Kidney glomerular epithelial cell (primary cell): ENCODE measurements around the gene GPD2.

Experiments used
- DNase-seq: peaks from one replicate; lab custom pipeline; 2025; lab: John Stamatoyannopoulos, UW

Gene GPD2

DNA sequence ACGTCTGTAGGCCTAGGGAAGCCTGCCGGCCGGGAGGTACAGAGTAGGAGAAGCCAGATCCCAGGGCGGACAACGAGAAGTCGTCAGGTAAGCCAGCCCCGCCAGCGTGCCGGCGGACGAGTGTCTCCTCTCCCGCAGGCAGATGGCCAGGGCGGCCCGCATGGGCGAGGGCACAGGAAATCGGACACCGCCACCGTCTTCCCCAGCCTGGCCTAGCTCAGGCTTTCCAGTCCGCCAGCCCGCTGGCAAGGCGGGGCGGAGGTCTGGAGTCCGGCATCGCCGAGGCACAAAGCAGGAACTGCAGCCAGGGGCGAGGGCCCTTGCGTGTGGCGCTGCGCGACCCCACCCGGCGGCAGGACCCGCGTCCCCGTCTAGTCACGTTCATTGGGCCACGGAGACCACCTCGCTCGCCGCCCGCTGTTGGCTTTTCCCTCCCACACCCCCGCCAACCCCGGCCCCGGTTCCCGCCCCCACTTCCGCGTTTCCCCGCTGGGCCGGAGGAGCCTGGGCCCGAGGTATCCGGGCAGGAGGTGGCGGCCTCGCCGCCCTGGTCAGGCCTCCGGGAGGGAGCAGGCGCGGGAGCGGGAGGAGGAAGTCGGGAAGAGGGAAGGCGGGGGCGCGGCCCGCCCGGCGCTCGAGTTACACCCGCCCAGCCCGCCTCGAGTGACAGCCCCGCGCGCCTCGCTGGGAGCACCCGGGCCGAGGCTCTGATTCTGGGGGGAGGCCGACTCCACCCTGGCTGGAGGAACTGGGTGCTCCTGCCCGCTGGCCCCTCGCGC is at the start of gene GPD2:
TSS of gene GPD2 (plus strand) at position 662 of the 779 bp plus-strand sequence. CDS start 39,727 bp downstream, outside the sequence.
- peak; percentile 65 for DNase-seq

DNA sequence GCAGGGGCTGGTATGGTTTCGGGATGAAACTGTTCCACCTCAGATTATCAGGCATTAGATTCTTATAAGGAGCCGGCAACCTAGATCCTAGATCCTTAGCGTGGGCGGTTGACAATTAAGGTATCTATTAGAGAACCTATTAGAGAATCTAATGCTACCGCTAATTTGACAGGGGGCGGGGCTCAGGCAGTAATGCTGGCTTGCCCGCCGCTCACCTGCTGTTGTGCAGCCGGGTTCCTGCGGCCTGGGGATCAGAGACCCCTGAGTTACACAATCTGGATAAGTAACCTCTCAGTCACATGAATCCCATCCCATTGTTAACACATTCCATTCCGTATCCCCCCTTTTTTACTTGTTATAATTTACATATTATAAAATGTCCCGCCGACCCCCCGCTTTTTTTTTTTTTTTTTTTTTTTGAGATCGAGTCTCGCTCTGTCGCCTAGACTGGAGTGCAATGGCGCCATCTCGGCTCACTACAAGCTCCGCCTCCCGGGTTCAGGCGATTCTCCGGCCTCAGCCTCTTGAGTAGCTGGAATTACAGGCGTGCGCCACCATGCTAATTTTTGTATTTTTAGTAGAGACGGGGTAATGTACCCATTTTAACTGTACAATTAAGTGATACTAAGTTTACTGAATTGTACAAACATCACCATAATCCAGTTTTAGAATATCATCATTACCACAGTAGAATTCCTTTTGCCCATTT is 42.0 kb upstream of the GPD2 start:
- no peak for DNase-seq

DNA sequence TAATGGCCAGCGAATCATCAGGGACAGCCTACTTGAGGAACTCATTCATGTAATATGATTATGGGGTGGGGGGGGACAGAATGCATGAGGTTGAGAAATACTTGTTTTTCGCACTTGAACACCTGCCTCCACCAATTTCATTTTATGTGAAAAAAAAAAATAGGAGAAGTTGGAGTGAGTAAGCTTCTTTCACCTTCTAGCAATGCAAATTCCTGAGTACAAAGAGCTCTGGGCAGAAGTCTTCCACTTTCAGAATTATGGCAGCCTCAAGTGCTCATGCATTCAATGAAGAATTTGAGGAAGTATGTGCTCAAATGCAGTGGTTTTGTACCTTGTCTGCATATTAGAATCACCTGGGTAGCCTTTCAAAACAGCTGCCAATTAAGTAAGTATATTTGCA is 40.1 kb upstream of the GPD2 start:
- DNase-seq, result no peak

DNA sequence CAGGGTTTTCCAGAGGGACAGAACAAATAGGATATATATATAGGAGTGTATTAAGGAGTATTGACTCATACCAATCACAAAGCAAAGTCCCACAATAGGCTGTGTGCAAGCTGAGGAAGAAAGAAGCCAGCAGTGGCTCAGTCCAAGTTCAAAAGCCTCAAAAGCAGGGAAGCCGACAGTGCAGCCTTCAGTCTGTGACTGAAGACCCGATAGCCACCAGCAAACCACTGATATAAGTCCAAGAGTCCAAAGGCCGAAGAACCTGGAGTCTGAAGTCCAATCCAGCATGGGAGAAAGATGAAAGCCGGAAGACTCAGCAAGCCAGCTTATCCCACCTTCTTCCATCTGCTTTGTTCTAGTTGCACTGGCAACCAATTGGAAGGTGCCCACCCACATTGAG is 39.0 kb upstream of the GPD2 start:
- DNase-seq, result no peak

DNA sequence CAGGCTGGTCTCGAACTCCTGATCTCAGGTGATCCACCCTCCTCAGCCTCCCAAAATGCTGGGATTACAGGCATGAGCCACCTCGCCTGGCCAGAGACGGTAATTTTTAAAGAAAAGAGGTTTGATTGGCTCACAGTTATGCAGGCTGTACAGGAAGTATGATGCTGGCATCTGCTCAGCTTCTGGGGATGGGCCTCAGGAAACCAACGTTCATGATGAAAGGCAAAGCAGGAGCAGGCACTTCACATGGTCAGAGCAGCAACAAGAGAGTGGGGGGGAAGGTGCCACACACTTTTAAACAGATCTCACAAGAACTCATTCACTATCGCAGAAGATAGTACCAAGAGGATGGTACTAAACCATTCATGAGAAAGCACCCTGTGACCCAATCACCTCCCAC is 38.0 kb upstream of the GPD2 start:
- no peak for DNase-seq

DNA sequence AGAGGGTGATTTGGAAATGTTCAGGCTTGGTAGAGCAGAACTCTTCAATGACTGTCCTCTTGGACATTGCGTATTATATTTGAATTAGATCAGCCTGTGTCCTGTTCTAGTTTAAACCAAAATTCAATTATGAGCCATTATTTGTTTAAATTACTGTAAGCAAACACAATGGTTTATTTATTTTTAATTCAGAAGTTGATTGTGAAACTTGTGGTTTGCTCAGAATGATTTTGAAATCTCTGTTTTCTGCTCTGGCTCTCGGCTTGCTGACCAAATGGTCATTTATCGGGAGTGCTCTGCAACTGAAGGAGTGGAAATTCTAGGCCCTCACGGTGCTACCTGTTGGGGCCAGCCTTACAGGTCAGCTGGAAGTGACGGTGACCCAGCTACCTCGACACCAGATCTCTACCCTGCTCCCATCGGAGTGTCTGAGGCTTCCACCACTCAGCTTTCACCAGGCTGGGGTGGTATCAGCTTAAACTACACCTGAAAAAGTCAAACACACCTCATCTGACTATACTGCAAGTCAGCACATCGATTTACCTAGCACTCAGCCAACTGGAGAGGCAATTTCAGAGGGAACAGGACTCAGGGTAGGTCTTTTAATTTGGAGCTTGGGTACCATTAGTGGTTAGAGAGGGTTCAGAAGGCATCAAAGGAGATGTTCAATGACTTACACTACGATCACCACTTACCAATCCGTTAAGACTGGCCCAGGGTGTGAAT is 36.8 kb upstream of the GPD2 start:
- no peak for DNase-seq

DNA sequence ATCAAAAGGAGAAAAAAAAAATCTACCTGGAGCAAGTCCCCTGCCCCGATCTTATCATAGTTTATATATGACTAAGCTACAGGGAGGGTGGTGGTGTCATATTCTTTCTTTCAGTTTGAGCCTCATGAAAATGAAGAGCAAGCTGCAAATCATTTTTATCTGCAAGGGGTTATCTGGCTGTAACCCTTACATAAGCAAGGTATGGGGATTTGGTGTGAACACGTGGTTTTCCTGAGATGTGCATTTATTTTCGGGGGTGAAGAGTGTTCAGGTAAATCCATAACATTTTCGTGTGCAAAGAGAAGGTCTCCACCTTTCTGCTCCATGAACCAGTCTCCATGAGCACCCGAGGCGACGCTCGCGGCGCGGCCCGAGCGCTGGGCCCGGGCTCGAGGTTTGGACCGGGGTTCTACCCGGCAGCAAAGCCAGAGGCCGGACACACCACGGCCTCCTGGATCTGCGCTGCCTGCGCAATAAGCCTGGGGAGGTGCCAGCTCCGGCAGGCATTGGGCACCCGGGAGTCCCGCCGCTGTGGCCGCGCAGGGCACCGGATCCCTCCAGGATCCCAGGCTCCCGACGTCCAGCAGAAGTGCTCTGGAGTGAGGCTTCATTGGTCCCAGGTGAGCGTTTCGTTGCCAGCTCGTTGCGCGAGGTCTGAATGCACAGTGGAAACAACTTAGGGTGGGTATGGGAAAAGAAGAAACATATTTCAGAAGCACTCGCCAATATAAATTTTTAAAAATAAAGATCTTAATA is 36.1 kb upstream of the GPD2 start:
- DNase-seq, result peak; percentile 93

DNA sequence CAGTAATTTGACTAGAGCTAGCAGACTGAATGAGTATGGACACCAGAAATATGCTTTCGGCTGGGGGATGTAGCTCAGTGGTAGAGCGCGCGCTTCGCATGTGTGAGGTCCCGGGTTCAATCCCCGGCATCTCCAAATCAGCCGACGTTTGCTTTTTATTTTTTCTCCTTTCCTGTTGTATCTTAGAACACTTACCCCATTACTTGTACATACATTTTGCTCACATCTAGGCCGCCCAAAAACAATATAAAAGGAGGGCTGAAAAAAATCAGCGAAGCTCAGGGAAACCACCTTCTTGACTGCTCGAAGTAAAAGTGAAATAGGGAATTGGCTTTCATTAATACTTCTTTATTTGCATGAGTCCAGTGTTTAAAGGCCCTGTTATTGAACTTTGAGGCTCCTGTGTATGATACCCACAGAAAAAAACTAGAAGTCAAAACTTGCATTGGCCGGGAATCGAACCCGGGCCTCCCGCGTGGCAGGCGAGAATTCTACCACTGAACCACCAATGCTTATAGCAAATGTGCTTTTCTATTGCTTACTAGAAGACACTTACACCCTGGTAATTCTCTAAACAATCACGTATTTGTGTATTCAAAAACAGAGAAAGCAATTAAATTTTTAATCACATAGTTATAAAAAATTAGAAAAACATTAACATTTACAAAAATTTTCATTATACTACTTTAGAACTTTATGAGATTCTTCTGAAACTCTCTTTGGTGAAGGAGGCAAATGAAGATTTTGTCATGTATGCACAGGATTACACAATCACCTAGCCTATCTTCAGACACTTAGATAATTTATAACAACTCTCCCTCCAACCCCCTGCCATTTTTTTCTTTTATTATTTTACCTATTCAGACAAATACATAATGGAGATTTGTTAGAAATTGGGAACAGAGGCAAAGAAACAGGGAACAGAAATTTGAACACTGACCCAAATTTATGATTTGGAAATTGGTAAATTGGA is 35.2 kb upstream of the GPD2 start:
- DNase-seq, result peak; percentile 93

DNA sequence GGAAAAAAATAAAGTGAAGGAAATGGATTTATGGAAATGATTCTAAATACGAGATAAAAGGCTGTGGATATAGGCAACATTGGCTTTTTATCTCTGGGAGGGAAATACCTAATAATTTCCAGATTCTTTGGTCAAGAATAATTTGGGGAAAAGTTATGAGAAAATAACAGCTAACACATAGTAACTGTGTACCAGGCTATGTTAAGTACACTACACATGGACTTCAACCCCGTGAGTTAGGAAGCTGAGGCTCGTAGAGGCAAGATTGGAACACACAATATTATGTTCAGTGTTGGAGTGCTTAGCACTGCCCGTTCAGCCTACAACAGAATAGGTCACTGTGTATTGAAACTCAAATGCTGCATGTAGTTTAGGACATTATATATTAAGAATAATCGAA is 34.3 kb upstream of the GPD2 start:
- DNase-seq, result no peak

DNA sequence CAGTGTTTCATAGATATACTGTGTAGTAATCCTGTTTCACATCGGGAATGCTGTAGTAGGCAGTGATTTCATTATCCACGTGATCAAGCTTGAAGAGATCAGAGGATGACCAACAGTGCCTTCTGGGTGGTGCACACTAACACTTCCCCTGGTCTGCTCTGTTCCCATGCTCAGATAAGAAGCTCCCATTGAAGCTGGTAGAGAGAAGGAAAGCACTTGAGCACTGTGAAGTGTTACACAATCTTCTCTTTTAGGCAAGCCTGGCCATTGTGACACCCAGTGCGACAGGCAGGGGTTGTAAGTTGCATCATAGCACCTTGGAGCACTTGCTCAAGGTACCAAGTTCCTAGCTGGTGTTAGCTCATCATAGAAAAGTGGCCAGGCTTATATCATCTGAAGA is 30.6 kb upstream of the GPD2 start:
- no peak for DNase-seq

DNA sequence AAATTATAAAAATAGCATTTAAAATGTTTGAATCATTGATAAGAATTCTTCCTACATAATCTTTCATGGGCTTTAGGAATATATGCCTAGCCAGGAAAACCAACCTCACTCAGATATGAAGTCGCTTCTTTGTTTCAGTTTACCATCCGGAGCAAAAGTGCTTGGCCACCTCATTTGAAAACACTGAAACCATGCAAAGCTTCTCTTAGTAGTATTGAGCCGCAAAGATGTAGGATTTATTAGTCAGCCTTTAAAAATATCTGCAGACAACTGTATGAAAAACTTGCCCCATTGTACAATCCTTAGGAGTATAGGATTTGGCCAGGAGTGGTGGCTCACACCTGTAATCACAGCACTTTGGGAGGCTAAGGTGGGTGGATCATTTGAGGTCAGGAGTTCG is 24.3 kb upstream of the GPD2 start:
- DNase-seq, result no peak

DNA sequence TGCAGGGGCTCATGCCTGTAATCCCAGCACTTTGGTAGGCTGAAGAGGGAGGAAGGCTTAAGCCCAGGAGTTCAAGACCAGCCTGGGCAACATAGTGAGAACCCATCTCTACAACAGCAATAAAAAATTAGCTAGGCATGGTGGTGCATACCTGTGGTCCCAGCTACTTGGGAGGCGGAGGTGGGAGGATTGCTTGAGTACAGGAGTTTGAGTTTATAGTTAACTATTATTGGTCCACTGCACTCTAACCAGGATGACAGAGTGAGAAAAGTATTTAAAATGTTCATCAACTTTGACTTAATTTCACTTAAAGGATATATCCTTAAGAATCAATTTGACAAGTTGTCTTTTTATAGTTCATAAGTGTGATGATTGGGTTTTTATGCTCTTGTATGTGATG is 14.3 kb upstream of the GPD2 start:
- peak; percentile 25 for DNase-seq

DNA sequence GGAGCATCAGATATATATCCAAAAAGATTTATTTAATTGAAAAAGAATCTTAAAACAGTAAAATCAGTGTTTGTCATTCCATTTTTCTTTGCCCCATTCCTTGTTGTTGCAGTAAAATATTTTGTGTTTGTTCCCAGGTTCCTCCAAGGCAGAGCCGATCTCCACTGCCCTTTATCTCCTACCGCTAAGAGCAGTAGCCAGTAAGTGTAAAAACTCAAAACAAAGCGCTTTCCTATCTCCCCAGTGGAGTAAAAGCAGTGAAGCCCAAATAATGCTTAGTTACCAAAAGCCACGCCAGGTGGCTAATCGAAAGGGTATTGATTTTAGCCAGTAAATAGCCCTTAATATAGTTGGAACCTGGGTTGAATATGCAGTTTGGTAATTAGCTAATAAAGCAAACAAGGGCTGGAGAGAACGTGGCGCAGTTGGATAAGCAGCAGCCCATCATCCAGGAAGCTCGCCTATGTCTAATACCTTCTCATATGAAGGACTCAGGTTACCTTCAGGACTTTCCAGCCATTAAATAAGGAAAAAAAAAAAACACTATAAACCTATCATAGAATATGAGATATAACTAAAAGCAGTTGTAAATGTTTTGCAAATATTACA is 12.4 kb upstream of the GPD2 start:
- no peak for DNase-seq

DNA sequence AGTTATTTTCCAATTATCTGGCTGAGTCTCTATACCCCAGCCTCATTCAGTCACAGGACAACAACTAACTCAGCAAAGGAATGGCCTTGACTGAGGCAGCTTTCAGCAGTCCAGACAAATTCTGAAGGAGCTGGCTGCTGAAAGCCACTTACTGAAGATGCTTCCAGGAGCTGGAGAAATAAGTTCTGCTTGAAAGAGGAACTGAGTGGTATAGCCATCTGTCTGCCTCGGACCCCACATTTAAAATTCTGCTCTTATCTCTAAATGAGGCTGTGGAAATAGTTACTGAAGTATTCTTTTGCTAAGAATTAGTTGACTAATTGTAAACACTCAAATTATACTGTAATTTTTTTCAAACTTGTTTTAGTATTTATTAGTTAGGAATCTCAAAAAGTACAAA is 9.1 kb upstream of the GPD2 start:
- DNase-seq, result no peak

DNA sequence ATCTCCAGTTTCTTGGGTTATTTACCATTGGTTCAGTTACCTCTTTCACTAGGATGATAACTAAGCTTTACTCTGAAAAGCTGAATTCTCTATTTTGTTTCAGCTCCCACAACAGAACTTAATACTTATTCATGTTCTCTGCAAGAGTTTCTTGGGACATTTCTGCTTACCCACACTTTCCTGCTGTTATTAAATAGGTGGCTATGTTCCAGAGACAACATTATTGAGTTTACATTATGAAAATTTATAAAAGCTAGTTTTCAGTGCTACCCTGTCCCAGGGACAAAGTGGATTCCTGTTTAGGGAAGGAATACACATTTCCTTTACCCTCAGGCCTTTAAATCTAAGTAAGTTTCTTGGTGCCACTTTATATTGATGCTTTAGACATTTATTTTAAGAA is 7.0 kb upstream of the GPD2 start:
- no peak for DNase-seq

DNA sequence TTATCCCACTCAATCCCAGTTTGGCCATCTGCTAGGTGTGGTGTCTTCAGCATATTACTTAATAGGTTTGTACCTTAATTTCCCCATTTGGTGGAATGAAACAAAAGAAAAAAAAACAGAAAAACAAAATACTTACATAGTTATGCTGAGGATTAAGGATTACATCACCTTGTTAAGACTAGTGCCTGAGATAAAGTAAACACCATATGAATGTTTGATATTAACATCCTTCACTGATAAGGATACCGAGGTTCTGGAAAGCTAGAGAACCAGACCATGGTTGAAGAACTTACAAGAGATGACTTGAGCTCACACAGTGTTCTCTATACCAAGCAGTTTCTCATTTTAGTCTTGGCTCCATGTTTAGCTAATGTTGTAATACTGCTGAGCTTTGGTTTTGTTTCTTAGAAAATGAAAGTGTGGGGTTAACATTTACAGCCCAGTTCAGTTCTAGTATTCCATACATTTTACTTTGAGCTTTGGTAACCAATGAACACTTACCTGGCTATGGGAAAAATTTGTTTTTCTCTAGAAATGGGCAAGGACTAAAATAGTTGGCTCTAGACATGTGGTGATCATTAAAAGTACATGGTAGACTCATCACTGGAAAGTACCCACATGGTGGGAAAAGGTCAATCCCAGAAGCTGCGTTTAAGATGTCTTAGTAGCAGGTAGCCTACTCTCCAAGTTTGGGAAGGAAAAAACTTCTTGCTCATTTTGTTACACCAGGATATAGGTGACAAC is 5.8 kb upstream of the GPD2 start:
- no peak for DNase-seq

DNA sequence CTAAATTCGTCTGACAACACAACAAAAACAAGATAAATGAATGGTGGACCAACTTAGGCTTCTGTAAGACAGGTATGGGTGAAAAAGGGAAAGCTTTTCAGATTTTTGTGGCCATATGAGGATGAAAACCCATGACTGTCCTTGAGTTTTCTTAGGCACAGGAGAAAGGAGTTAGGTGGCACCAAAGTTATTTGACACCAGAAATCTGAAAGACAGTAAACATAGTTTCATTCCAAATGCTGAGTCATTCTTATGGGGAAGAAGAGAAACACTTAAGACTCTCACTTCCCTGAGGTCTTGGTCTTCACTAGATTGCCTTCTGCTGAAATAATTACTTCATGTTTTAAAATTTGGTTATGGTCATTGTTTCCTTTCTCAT is 5.2 kb upstream of the GPD2 start:
- DNase-seq, result peak; percentile 50

DNA sequence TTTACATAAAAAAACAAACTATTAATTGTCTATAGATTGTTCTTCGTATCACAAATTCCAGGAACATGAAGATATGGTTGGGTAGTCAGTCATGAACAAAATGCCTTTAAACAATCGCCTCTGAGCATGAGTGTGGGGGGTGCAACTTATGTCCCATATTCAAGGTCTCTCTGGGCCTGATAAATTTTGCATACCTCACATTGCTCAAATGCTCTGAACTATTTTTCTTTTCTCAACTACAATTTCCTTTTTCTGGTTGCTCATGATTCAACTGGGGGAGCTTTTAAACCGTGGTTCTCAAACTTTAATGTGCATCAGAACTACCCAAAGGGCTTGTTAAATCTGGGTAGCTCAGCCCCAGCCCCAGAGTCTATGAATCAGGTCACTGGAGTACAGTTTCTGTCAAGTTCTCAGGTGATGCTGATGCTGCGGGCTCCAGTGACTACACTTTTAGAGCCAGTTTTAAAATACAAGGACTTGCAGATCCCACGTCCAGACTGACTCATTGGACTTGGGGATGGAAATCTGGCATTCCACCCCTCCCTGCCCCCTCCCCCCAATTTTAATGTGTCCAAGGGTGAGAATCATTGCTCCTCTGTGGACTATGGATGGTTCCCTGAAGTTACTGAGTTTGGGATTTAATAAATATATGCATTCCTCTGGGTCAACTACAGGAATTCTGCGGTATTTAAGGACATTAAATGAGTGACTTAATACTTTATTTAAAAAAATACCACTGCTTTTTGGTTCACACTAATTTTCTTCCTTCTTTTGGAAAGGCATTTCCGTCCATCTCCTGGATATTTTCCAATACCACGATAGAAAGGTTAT is 1.5 kb upstream of the GPD2 start:
- peak; percentile 51 for DNase-seq

DNA sequence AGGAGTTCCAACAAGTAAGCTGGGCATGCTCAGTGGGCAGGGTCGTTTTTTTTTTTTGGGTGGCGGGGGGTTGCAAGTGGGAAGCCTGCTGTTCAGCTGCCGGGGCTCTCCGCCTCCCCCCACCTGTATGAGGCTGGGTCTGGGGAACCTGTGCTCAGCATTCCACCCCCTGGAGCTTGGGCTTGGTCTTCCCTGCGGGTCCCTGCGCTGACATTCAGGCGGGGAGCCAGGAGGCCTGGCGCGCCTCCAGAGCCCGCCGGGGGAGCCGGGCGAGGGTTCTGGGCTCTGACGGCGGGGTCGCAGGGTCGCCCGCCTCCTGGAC is 822 bp upstream of the GPD2 start:
- DNase-seq, result no peak
